HEK293 (cell line): Measurements from ENCODE around the gene GNL2.

ENCODE experiments used
- CTCF ChIA-PET: fragments of 350-600 bp; formaldehyde crosslinking; extraction: SDS; loops from one replicate; lab custom pipeline; 2021; ENCODE audit warnings: antibody characterized with exemption; lab: Yijun Ruan, JAX
- POLR2A ChIA-PET: fragments of 300-600 bp; formaldehyde crosslinking; extraction: SDS; loops from one replicate; lab custom pipeline; 2020; ENCODE audit warnings: antibody characterized with exemption, inconsistent platforms; lab: Yijun Ruan, JAX
- H3K27ac ChIP-seq: fragments of 200-500 bp; sonication (Bioruptor generic); 2 replicates; pipeline ENCODE4 v1.5.1; 2014; ENCODE audit warnings: low read depth, low read length, control low read depth, inconsistent platforms; ENCODE audit errors: extremely low read depth
- H3K36me3 ChIP-seq, 2 experiments: fragments of 200-500 bp in 1 of 2; sonication (Bioruptor generic) in 1 of 2; 1 replicate in 1 of 2; 2 replicates in 1 of 2; pipeline ENCODE4 v1.5.1; 2014 to 2017; ENCODE audit warnings: inconsistent platforms in 2 of 2, low read length in 2 of 2; ENCODE audit not compliant: control insufficient read depth in 2 of 2, insufficient read depth in 1 of 2
- H3K4me1 ChIP-seq: fragments of 200-500 bp; sonication (Bioruptor generic); 2 replicates; pipeline ENCODE4 v1.5.1; 2014; ENCODE audit warnings: mild to moderate bottlenecking, low read length, inconsistent platforms; ENCODE audit not compliant: control insufficient read depth, insufficient read depth
- H3K4me3 ChIP-seq: 2 replicates; pipeline ENCODE4 v1.5.1; 2011; ENCODE audit warnings: low read depth, mild to moderate bottlenecking, control low read depth, low read length, moderate library complexity
- H3K9me3 ChIP-seq: fragments of 200-500 bp; sonication (Bioruptor generic); 2 replicates; pipeline ENCODE4 v1.5.1; 2014; ENCODE audit warnings: low read depth, low read length, inconsistent platforms; ENCODE audit not compliant: control insufficient read depth, insufficient read depth
- TCF7L2 ChIP-seq: IDR thresholded peaks from 2 replicates; pipeline ENCODE4 v1.6.1; 2011; ENCODE audit warnings: low read depth, mild to moderate bottlenecking, inconsistent platforms, low read length, moderate library complexity, borderline replicate concordance
- YY2 ChIP-seq: fragments of 450-650 bp; formaldehyde crosslinking; IDR thresholded peaks from 2 replicates; pipeline ENCODE4 v1.5.1; 2016; ENCODE audit warnings: missing biosample characterization, missing genetic modification characterization
- ZBTB1 ChIP-seq: fragments of 450-650 bp; formaldehyde crosslinking; IDR thresholded peaks from 2 replicates; pipeline ENCODE4 v1.5.1; 2016; ENCODE audit warnings: missing biosample characterization, missing genetic modification characterization
- ZBTB17 ChIP-seq: fragments of 450-650 bp; formaldehyde crosslinking; IDR thresholded peaks from 2 replicates; pipeline ENCODE4 v1.5.1; 2016; ENCODE audit warnings: missing biosample characterization, missing genetic modification characterization
- ZNF112 ChIP-seq: fragments of 450-650 bp; formaldehyde crosslinking; IDR thresholded peaks from 2 replicates; pipeline ENCODE4 v1.5.0; 2017; ENCODE audit warnings: missing biosample characterization, missing genetic modification characterization
- ZNF114 ChIP-seq: fragments of 450-650 bp; formaldehyde crosslinking; IDR thresholded peaks from 2 replicates; pipeline ENCODE4 v1.5.0; 2017; ENCODE audit warnings: missing biosample characterization, missing genetic modification characterization
- ZNF121 ChIP-seq: fragments of 450-650 bp; formaldehyde crosslinking; IDR thresholded peaks from 2 replicates; pipeline ENCODE4 v1.5.1; 2016; ENCODE audit warnings: missing biosample characterization, missing genetic modification characterization
- ZNF155 ChIP-seq: fragments of 450-650 bp; formaldehyde crosslinking; IDR thresholded peaks from 2 replicates; pipeline ENCODE4 v1.5.1; 2016; ENCODE audit warnings: missing biosample characterization, missing genetic modification characterization
- ZNF2 ChIP-seq: fragments of 450-650 bp; formaldehyde crosslinking; IDR thresholded peaks from 2 replicates; pipeline ENCODE4 v1.5.1; 2016; ENCODE audit warnings: missing biosample characterization, missing genetic modification characterization
- ZNF211 ChIP-seq: fragments of 450-650 bp; formaldehyde crosslinking; IDR thresholded peaks from 2 replicates; pipeline ENCODE4 v1.5.1; 2016; ENCODE audit warnings: low read depth, missing biosample characterization, missing genetic modification characterization
- ZNF501 ChIP-seq: fragments of 450-650 bp; formaldehyde crosslinking; IDR thresholded peaks from 2 replicates; pipeline ENCODE4 v1.5.1; 2016; ENCODE audit warnings: missing biosample characterization, missing genetic modification characterization
- ZNF544 ChIP-seq: fragments of 450-650 bp; formaldehyde crosslinking; IDR thresholded peaks from 2 replicates; pipeline ENCODE4 v1.5.0; 2017; ENCODE audit warnings: missing biosample characterization, missing genetic modification characterization
- ZNF555 ChIP-seq: fragments of 450-650 bp; formaldehyde crosslinking; conservative IDR thresholded peaks from 2 replicates; pipeline ENCODE4 v1.5.1; 2017; ENCODE audit warnings: missing biosample characterization, mild to moderate bottlenecking, missing genetic modification characterization, inconsistent platforms
- ZNF558 ChIP-seq: fragments of 450-650 bp; formaldehyde crosslinking; IDR thresholded peaks from 2 replicates; pipeline ENCODE4 v1.5.1; 2016; ENCODE audit warnings: missing biosample characterization, missing genetic modification characterization
- ZNF658 ChIP-seq: fragments of 450-650 bp; formaldehyde crosslinking; IDR thresholded peaks from 2 replicates; pipeline ENCODE4; 2016; ENCODE audit warnings: missing biosample characterization, missing genetic modification characterization
- ZNF664 ChIP-seq: fragments of 450-650 bp; formaldehyde crosslinking; IDR thresholded peaks from 2 replicates; pipeline ENCODE4 v1.5.1; 2016; ENCODE audit warnings: missing biosample characterization, missing genetic modification characterization
- ZNF830 ChIP-seq: fragments of 450-650 bp; IDR thresholded peaks from 2 replicates; pipeline ENCODE4 v1.5.0; 2018; ENCODE audit warnings: missing biosample characterization, missing genetic modification characterization, low read depth, mild to moderate bottlenecking, moderate library complexity
- ZNF837 ChIP-seq: fragments of 450-650 bp; formaldehyde crosslinking; IDR thresholded peaks from 2 replicates; pipeline ENCODE4 v1.5.1; 2016; ENCODE audit warnings: missing biosample characterization, missing genetic modification characterization
- ZSCAN16 ChIP-seq: fragments of 450-650 bp; formaldehyde crosslinking; IDR thresholded peaks from 2 replicates; pipeline ENCODE4 v1.5.1; 2016; ENCODE audit warnings: missing biosample characterization, missing genetic modification characterization
- ZSCAN23 ChIP-seq: fragments of 450-650 bp; formaldehyde crosslinking; IDR thresholded peaks from 2 replicates; pipeline ENCODE4 v1.5.1; 2016; ENCODE audit warnings: missing biosample characterization, missing genetic modification characterization
- ZSCAN30 ChIP-seq: fragments of 450-650 bp; IDR thresholded peaks from 2 replicates; pipeline ENCODE4 v1.5.1; 2018; ENCODE audit warnings: missing biosample characterization, mild to moderate bottlenecking, missing genetic modification characterization, moderate library complexity
- TF ChIP-seq, protein P1 (sequence below): fragments of 450-650 bp; formaldehyde crosslinking; IDR thresholded peaks from 2 replicates; pipeline ENCODE4 v1.5.1; 2016; ENCODE audit warnings: missing biosample characterization, missing genetic modification characterization
- TF ChIP-seq, protein P2 (sequence below): fragments of 450-650 bp; formaldehyde crosslinking; IDR thresholded peaks from 2 replicates; pipeline ENCODE4 v1.5.1; 2016; ENCODE audit warnings: missing biosample characterization, missing genetic modification characterization
- TF ChIP-seq, protein P3 (sequence below): fragments of 450-650 bp; formaldehyde crosslinking; IDR thresholded peaks from 2 replicates; pipeline ENCODE4 v1.5.1; 2016; ENCODE audit warnings: missing biosample characterization, missing genetic modification characterization

The GNL2 gene

DNA sequence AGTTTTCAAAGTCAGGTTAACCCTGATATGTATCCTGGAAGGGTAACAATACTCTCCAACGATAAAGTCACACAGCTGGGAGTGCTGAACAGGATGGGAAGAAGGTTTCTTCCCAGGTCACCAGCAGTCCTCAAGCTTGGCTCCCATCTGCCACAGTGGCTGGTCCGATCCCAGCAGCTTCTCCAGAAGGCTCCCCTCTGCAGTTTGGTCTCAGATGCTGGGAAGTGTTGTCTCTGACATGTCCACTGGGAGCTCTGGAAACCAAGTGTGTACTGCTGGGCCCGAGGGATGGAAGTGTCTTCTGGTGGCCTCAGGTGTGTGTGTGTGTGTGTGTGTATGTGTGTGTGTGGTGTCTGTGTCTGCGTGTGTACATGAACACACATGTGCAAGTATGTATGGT is 16.4 kb upstream of the GNL2 start:
- ChIA-PET POLR2A (no interaction called here), CTCF (interaction anchor here (0.6 to 2.2 kb wide), 4 partner anchors 9 to 460 kb away, joined by 3 to 15 read pairs (median 4); no protein-coding TSS in a partner anchor)
- no peak overlapping the region for H3K4me3 ChIP-seq
- H3K4me1 ChIP-seq, result no peaks in the 10 kb centered on the region
- no peaks in the 10 kb centered on the region for H3K9me3 ChIP-seq
- H3K27ac ChIP-seq, result no peak overlapping the region
- H3K36me3 ChIP-seq, result no peaks in the 10 kb centered on the region
- TF ChIP-seq ZNF2 (tag by site-specific recombination) (no peak), ZNF830 (tag by site-specific recombination) (no peak), ZNF837 (tag by site-specific recombination) (no peak), ZNF544 (tag by site-specific recombination) (no peak)

DNA sequence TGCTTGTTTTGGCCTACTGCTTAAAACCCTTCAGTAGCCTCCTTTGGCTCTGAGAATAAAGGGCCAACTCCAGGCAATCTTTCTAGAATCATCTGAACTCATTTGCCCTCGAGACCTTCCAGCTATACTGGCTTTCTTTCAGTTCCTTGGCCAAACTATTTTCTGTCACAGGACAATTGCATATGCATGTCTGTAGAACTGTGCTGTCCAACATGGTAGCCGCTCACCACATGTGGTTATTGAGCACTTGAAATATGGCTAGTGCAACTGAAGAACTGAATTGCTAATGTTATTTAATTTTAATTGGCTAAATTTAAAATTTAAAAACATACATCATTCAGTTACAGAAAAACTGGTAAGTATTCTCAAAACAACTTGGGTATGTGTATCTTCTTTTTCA is 14.3 kb upstream of the GNL2 start:
- ChIA-PET CTCF (interaction anchor here (1.1 kb wide), 1 partner anchor 155 kb away, joined by 3 read pairs; no protein-coding TSS in a partner anchor), POLR2A (no interaction called here)
- Histone ChIP-seq H3K36me3 (no peaks in the 10 kb centered on the region), H3K27ac (no peak overlapping the region), H3K4me1 (no peaks in the 10 kb centered on the region), H3K4me3 (no peak overlapping the region), H3K9me3 (no peaks in the 10 kb centered on the region)
- TF ChIP-seq ZSCAN16 (tag by site-specific recombination) (no peak), ZNF664 (tag by site-specific recombination) (no peak), ZSCAN23 (no peak), ZNF112 (tag by site-specific recombination) (no peak), ZNF211 (tag by site-specific recombination) (no peak), ZNF155 (tag by site-specific recombination) (no peak), ZNF501 (no peak)

DNA sequence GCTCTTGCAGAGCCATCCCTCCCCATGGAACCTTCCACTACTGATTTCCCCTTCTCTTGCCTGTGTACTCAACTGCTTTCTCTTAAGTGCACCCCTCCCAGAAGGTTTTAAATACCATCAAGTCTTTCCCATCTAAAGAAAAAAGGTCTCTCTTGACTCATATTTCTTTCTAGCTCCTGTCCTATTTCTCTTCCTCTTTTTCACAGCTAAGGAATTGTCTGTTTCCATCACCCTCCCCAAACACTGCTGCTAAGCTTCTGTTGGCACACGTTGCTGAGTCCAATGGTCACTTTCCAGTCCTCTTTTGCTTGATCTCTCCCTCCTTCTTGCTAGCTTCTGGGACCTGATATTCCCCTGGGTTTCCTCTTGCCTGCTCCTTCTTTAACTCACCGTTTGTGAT is 13.3 kb upstream of the GNL2 start:
- ChIA-PET POLR2A (no interaction called here), CTCF (interaction anchor here (0.5 to 1.1 kb wide), 3 partner anchors 29 to 154 kb away, joined by 3 read pairs; no protein-coding TSS in a partner anchor)
- no peak overlapping the region for H3K27ac ChIP-seq
- TF ChIP-seq ZNF121 (no peak), ZNF555 (tag by site-specific recombination) (no peak), ZNF658 (tag by site-specific recombination) (no peak), ZBTB1 (tag by site-specific recombination) (no peak), ZNF558 (tag by site-specific recombination) (no peak), YY2 (tag by site-specific recombination) (no peak), ZNF114 (tag by site-specific recombination) (no peak), ZBTB17 (tag by site-specific recombination) (no peak), TCF7L2 (no peak), ZSCAN30 (tag by site-specific recombination) (no peak)
- TF ChIP-seq, protein P1, sequence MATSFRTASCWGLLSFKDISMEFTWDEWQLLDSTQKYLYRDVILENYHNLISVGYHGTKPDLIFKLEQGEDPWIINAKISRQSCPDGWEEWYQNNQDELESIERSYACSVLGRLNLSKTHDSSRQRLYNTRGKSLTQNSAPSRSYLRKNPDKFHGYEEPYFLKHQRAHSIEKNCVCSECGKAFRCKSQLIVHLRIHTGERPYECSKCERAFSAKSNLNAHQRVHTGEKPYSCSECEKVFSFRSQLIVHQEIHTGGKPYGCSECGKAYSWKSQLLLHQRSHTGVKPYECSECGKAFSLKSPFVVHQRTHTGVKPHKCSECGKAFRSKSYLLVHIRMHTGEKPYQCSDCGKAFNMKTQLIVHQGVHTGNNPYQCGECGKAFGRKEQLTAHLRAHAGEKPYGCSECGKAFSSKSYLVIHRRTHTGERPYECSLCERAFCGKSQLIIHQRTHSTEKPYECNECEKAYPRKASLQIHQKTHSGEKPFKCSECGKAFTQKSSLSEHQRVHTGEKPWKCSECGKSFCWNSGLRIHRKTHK, result no peak
- TF ChIP-seq, protein P2, sequence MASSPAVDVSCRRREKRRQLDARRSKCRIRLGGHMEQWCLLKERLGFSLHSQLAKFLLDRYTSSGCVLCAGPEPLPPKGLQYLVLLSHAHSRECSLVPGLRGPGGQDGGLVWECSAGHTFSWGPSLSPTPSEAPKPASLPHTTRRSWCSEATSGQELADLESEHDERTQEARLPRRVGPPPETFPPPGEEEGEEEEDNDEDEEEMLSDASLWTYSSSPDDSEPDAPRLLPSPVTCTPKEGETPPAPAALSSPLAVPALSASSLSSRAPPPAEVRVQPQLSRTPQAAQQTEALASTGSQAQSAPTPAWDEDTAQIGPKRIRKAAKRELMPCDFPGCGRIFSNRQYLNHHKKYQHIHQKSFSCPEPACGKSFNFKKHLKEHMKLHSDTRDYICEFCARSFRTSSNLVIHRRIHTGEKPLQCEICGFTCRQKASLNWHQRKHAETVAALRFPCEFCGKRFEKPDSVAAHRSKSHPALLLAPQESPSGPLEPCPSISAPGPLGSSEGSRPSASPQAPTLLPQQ (tag by site-specific recombination), result no peak
- TF ChIP-seq, protein P3, sequence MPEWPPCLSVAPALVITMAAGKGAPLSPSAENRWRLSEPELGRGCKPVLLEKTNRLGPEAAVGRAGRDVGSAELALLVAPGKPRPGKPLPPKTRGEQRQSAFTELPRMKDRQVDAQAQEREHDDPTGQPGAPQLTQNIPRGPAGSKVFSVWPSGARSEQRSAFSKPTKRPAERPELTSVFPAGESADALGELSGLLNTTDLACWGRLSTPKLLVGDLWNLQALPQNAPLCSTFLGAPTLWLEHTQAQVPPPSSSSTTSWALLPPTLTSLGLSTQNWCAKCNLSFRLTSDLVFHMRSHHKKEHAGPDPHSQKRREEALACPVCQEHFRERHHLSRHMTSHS (tag by site-specific recombination), result no peak
- no peaks in the 10 kb centered on the region for H3K9me3 ChIP-seq
- no peaks in the 10 kb centered on the region for H3K36me3 ChIP-seq
- no peaks in the 10 kb centered on the region for H3K4me1 ChIP-seq
- H3K4me3 ChIP-seq, result no peak overlapping the region
